Stimulated activated CD8-positive, alpha-beta memory T cell treated with anti-CD3 and anti-CD28 coated beads, Interleukin-7, amount 100 ng/mL, for 48 hours (primary cell): ENCODE results near the gene KIF5A.
"Not testable (repeated sequence)": the region's sequence is repeated elsewhere in the genome, so short reads cannot be mapped to it uniquely, and the experiment has no call there.

Source experiments
- DNase-seq, 2 donors: peaks; one replicate each; pipeline ENCODE4 v3.0.0-alpha.2; 2020; ENCODE audit warnings: low read depth in 1 of 2; ENCODE audit errors: extremely low read depth in 1 of 2

KIF5A gene

DNA sequence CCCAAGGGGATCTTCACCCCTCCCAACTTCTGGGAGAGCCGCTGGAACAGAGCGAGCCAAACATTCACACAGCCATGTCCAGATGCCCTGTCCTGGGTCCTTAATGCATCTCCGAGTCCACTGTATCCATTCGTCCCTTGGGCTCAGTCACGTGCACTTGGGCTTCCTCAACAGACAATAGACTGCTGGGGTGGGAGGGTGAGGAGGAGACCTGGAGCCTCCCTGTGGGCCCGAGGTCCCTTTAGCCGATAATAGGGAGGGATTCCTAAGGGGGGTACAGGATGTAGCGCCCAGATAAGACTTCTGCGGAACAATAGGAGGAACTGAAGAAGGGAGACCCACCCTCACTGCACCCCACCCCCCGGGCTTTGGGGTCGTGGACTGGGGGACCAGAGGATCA is 68.1 kb downstream of the KIF5A start:
- no peak for DNase-seq

GRCh38 chr12:57618431-57618830 is 68.6 kb downstream of the KIF5A start:
- DNase-seq: not testable (repeated sequence)

- DNase-seq: no peak
These were observed 69.2 kb downstream of the KIF5A start for GRCh38 chr12:57618966-57619433.

DNA sequence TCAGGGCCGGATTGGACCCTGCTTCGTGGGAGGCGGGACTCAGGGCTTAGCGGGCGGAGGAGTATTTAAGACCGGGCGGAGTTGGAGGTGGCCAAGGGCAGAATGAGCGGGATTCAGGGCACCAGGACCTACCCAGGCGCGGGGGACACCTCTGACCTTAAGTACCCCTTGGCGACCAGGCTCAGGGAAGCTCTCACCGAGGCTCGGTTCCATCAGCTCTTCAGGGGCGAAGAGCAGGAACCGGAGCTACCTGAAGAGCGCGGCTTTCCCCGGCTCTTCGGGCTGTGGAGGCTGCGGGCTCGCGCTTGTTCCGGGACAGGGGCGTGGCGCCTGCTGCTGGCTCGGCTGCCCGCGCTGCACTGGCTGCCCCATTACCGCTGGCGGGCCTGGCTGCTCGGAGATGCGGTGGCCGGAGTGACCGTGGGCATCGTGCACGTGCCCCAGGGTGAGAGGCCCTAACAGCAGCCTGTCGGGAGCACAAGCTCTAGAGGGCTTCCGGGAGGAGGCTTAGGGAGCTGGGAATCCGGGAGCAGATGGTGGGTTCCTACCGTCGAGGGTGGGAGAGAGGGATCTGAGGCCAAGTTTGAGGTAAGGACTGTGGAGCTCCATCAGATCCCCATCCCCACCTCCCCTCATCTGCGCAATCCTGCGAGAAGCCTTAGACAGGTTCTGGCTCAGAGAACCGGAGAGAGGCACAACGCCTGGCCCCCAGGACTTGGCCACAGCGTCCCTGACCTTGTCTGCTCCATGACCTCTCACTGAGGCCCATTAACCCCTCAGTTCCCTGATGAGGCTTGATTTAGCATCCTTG is 69.8 kb downstream of the KIF5A start:
- no peak for DNase-seq

GRCh38 chr12:57620245-57620935 is 70.5 kb downstream of the KIF5A start:
- DNase-seq: no peak

GRCh38 chr12:57620936-57621496 is 71.2 kb downstream of the KIF5A start:
- no peak for DNase-seq

GRCh38 chr12:57621497-57622292 is 71.9 kb downstream of the KIF5A start:
- no peak for DNase-seq

DNA sequence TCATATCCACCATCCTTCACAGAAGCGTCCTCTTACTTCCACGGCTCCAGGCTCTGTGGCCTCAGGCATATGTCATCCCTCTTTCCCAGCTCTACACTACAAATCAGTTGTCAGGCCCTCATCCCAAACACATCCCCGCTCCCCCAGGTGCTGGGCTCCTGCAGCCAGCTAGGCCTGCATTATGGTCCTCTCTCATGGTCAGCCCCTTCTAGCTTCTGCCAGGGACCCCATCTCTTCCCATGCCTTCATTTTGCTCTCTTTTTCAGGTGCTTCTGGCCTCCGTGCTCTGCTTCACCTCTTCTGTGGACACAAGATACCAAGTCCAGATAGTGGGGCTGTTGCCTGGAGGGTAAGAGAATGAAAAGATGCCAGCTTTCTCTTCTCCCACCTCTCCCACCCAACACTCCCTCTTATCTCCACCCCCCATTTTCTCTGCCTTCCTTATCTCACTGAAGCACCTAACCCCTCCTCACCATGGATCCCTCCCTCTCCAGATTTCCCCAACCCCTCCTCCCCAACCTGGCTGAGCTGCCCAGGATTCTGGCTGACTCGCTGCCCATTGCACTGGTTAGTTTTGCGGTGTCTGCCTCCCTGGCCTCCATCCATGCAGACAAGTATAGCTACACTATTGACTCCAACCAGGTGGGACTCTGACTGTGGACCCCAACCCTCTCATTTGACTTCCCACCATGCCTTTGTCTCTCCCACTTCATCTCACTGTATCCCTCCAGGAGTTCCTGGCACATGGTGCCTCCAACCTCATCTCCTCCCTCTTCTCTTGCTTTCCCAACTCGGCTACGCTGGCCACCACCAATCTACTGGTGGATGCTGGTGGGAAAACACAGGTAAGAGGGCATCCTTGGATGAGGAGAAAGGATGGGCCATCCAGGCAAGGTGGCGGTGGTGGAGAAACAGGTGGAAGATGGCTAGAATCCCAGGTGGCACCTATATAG is 72.7 kb downstream of the KIF5A start:
- no peak for DNase-seq

- DNase-seq: no peak
These were observed 73.5 kb downstream of the KIF5A start for GRCh38 chr12:57623385-57623784.

- no peak for DNase-seq
These were observed 74.1 kb downstream of the KIF5A start for GRCh38 chr12:57623811-57624390.

GRCh38 chr12:57624441-57625220 is 74.8 kb downstream of the KIF5A start:
- DNase-seq: no peak

- no peak for DNase-seq
These were observed 75.6 kb downstream of the KIF5A start for GRCh38 chr12:57625261-57626032.

GRCh38 chr12:57626111-57626920 is 76.5 kb downstream of the KIF5A start:
- DNase-seq: no peak

GRCh38 chr12:57626921-57627445 is 77.1 kb downstream of the KIF5A start:
- DNase-seq: no peak

- DNase-seq: no peak
These were observed 77.8 kb downstream of the KIF5A start for GRCh38 chr12:57627501-57628279.
